ENCODE results near the gene AATF.

The AATF gene

GRCh38 chr17:37081287-37081686, 132.5 kb downstream of the AATF start:
- no peak for DNase-seq (ENCODE audit: low read depth in 2 of 2)

GRCh38 chr17:37082311-37082860, 133.6 kb downstream of the AATF start:
- DNase-seq (ENCODE audit: low read depth in 2 of 2): no peak

GRCh38 chr17:37082985-37083384, 134.2 kb downstream of the AATF start:
- DNase-seq (ENCODE audit: low read depth in 2 of 2): no peak

GRCh38 chr17:37083456-37083855, 134.7 kb downstream of the AATF start:
- DNase-seq (ENCODE audit: low read depth in 2 of 2): no peak

- no peak for DNase-seq (ENCODE audit: low read depth in 2 of 2)
These were observed 135.6 kb downstream of the AATF start for GRCh38 chr17:37084372-37084771.

- no peak for DNase-seq (ENCODE audit: low read depth in 2 of 2)
These were observed 137.6 kb downstream of the AATF start for GRCh38 chr17:37086334-37086733.

GRCh38 chr17:37086948-37087347, 138.2 kb downstream of the AATF start:
- DNase-seq (ENCODE audit: low read depth in 2 of 2): no peak

- DNase-seq (ENCODE audit: low read depth in 2 of 2): no peak
These were observed 138.9 kb downstream of the AATF start for GRCh38 chr17:37087683-37088082.

- DNase-seq (ENCODE audit: low read depth in 2 of 2): no peak
These were observed 139.7 kb downstream of the AATF start for GRCh38 chr17:37088459-37088858.

GRCh38 chr17:37088913-37089312, 140.2 kb downstream of the AATF start:
- no peak for DNase-seq (ENCODE audit: low read depth in 2 of 2)

GRCh38 chr17:37089956-37090355, 141.2 kb downstream of the AATF start:
- DNase-seq (ENCODE audit: low read depth in 2 of 2): peak in 1 of 2 donors; percentile 23

- DNase-seq (ENCODE audit: low read depth in 2 of 2): no peak
These were observed 142.2 kb downstream of the AATF start for GRCh38 chr17:37090941-37091340.

- DNase-seq (ENCODE audit: low read depth in 2 of 2): no peak
These were observed 143.3 kb downstream of the AATF start for GRCh38 chr17:37092071-37092470.

GRCh38 chr17:37092701-37093100, 143.9 kb downstream of the AATF start:
- DNase-seq (ENCODE audit: low read depth in 2 of 2): no peak

GRCh38 chr17:37094391-37094790, 145.6 kb downstream of the AATF start:
- DNase-seq (ENCODE audit: low read depth in 2 of 2): no peak

GRCh38 chr17:37096071-37096470, 147.3 kb downstream of the AATF start:
- no peak for DNase-seq (ENCODE audit: low read depth in 2 of 2)

- no peak for DNase-seq (ENCODE audit: low read depth in 2 of 2)
These were observed 148.4 kb downstream of the AATF start for GRCh38 chr17:37097154-37097553.

GRCh38 chr17:37098152-37098551, 149.4 kb downstream of the AATF start:
- DNase-seq (ENCODE audit: low read depth in 2 of 2): no peak

GRCh38 chr17:37098910-37099664, 150.3 kb downstream of the AATF start:
- DNase-seq (ENCODE audit: low read depth in 2 of 2): no peak

GRCh38 chr17:37100231-37100630, 151.5 kb downstream of the AATF start:
- no peak for DNase-seq (ENCODE audit: low read depth in 2 of 2)

GRCh38 chr17:37101306-37101705, 152.6 kb downstream of the AATF start:
- DNase-seq (ENCODE audit: low read depth in 2 of 2): no peak

GRCh38 chr17:37103231-37103630, 154.5 kb downstream of the AATF start:
- no peak for DNase-seq (ENCODE audit: low read depth in 2 of 2)

- DNase-seq (ENCODE audit: low read depth in 2 of 2): no peak
These were observed 157.3 kb downstream of the AATF start for GRCh38 chr17:37106049-37106448.

Data from stimulated activated CD4-positive, alpha-beta T cell treated with anti-CD3 and anti-CD28 coated beads, Interleukin-1b, Interleukin-23, amount 100 ng/mL, for 1 hour (primary cell).